Peyer's patch (tissue), 4 donors: Measurements from ENCODE around the gene COL24A1. TPM values are rescaled to one million over a fixed set of nuclear protein-coding genes. Genes with fewer than 3 reads are reported as not detected.

Source experiments
- DNase-seq, 3 donors: peaks; one replicate each; pipeline ENCODE4 v3.0.0-alpha.2; 2017 to 2019
- H3K27ac ChIP-seq, 4 donors: fragments of 200-600 bp; sonication (generic); one replicate each; pipeline ENCODE4 v1.5.1; 2016 to 2019
- H3K27me3 ChIP-seq, 2 donors: fragments of 200-600 bp; sonication (generic); one replicate each; pipeline ENCODE4 v1.5.1; 2019
- H3K36me3 ChIP-seq, 3 donors: fragments of 200-600 bp; sonication (generic); one replicate each; pipeline ENCODE4 v1.5.1; 2016 to 2019
- H3K4me1 ChIP-seq, 4 donors: fragments of 200-600 bp; sonication (generic); one replicate each; pipeline ENCODE4 v1.5.1; 2016 to 2019
- H3K4me3 ChIP-seq, 4 donors: fragments of 200-600 bp; sonication (generic); 1 replicate in 3 of 4; 2 replicates in 1 of 4; pipeline ENCODE4 v1.5.1; 2016 to 2019; ENCODE audit warnings: mild to moderate bottlenecking in 1 of 4
- H3K9me3 ChIP-seq, 4 donors: fragments of 200-600 bp; sonication (generic); one replicate each; pipeline ENCODE4 v1.5.1; 2016 to 2019; ENCODE audit warnings: mild to moderate bottlenecking in 1 of 4
- POLR2A ChIP-seq, 2 donors: fragments of 450-650 bp; IDR thresholded peaks; one replicate each; pipeline ENCODE4 v1.5.1; 2017; ENCODE audit warnings: antibody characterized with exemption in 2 of 2, mild to moderate bottlenecking in 2 of 2, moderate library complexity in 2 of 2
- total RNA-seq, 4 donors: library from RNA; depleted of rRNA; stranded (reverse); fragments of >200 nt; gene quantifications; one replicate each; pipeline ENCODE4 v1.1.0, GENCODE V29; 2016
- TF ChIP-seq, protein P1 (sequence below), 6 experiments: fragments of 450-650 bp in 4 of 6; fragments of 200-600 bp in 2 of 6; sonication (generic) in 1 of 6; IDR thresholded peaks; one replicate each; pipeline ENCODE4 v1.5.1; 2017 to 2019; ENCODE audit warnings: antibody characterized with exemption in 6 of 6, mild to moderate bottlenecking in 3 of 6, moderate library complexity in 1 of 6

Gene COL24A1
- total RNA-seq, 4 donors from 2014 or later, result 0.18 to 3.3 (median 0.34) TPM

DNA sequence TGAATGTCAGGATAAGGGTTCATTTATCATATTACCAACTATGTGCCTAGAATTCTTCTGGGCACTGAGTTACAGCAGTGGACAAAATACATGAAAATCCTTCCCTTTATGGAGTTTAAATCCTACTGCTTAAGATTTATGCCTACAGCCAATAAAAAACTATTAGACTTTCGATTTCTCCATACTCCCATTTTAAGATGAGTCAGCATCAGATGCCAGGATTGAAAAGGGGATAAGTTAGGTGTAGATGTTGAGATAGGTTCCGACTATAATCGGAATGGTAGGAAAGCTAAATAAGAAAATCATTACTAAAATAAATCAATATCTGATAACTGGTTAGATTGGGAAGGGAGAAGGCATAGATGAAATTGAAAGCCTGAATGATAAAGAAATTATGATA, 3.2 kb upstream of the COL24A1 start:
- Histone ChIP-seq H3K27me3 (no peaks in the 10 kb centered on the region), H3K4me1 (no peaks in the 10 kb centered on the region), H3K9me3 (peaks cover 0 to 4% (median 0%) of the 10 kb centered on the region in 4 donors), H3K27ac (no peak overlapping the region), H3K4me3 (no peak overlapping the region), H3K36me3 (no peaks in the 10 kb centered on the region)
- DNase-seq, result no peak
- TF ChIP-seq, protein P1, sequence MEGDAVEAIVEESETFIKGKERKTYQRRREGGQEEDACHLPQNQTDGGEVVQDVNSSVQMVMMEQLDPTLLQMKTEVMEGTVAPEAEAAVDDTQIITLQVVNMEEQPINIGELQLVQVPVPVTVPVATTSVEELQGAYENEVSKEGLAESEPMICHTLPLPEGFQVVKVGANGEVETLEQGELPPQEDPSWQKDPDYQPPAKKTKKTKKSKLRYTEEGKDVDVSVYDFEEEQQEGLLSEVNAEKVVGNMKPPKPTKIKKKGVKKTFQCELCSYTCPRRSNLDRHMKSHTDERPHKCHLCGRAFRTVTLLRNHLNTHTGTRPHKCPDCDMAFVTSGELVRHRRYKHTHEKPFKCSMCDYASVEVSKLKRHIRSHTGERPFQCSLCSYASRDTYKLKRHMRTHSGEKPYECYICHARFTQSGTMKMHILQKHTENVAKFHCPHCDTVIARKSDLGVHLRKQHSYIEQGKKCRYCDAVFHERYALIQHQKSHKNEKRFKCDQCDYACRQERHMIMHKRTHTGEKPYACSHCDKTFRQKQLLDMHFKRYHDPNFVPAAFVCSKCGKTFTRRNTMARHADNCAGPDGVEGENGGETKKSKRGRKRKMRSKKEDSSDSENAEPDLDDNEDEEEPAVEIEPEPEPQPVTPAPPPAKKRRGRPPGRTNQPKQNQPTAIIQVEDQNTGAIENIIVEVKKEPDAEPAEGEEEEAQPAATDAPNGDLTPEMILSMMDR (IDR thresholded peaks at IDR 0.05), result no peak
- no peak for TF ChIP-seq POLR2A (IDR thresholded peaks at IDR 0.05)

DNA sequence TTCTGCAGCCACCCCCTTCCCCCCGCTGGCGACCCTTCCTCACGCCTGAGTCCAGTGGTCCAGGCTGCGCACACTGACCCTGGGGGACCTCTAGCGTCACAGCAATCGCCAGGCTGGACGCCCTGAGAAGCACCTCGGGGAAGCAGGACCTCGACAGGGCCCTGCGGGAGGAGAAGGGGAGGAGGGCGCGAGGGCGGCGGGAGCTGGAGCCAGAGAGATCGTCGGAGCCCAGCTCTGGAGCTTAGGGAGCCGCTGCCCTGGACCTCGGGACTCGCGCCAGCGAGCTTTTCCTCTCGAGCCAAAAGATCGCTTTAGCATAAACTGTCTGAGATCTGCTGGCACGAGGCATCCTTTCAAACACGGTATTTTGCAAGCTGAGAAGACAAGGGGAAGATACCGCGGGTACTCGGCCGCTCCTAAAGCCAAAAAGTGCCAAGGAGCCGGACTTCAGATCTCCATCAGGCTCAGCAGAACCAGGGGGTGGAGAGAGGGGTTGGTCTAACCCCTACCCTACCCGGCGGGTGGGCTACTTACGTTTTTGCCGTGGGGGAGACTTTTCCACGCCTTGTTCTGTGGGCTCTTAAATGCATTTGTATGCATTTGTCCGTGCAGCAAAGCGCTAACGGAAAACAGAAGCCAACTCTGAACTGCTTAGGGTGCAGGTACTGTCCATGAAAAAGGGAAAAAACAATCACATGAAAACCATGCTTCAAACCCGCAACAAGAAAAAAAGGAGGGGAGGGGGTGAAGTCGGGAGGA, 586 bp downstream of the COL24A1 start:
- Histone ChIP-seq H3K36me3 (no peaks in the 10 kb centered on the region), H3K9me3 (peaks cover 0 to 4% (median 0%) of the 10 kb centered on the region in 4 donors), H3K4me1 (no peaks in the 10 kb centered on the region), H3K27ac (peak overlapping the region in 2 of 4 donors; percentile 21 to 71), H3K4me3 (peak overlapping the region in 3 of 4 donors; percentile 1 to 42 (median 35)), H3K27me3 (no peaks in the 10 kb centered on the region)
- TF ChIP-seq, protein P1 (IDR thresholded peaks at IDR 0.05), result no peak
- no peak for TF ChIP-seq POLR2A (IDR thresholded peaks at IDR 0.05)
- peak in 1 of 3 donors; percentile 45 for DNase-seq

DNA sequence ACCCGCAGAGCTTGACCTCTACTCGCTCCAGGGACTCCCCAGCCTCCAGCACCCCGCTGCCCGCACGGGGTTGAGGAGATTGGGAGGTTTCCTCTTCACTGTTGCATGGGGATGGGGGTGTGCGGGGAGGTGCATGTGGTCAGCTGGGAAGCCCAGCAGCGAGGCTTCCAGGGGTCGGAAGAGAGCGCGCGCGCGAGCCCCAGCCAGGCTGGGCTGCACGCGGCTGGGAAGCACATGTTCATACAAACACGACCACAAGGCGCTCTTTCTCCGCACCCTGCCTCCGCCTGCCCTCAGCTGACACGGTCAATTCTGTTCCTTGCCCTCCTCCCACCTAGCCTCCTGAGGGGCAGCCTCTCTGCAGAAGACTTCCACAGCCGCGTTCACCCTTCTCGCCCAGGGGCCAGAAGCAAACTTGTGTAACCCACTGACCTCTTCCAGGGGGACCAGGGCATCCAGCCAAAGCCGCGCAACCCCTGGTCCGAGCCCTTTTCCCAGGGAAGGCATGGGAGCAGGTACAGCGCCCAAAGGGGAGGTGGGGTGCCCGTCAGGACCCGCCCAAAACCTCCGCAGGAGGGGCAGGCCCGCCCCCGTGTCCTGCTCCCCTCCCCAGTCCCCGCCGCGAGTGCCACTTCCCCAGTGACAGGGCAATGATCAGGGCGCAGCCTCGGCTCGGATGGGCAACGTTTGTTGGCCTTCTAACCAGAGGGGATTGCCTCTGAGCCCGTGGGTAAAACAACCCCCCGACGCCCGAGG, 1.3 kb downstream of the COL24A1 start:
- peak in 1 of 3 donors; percentile 48 for DNase-seq
- H3K36me3 ChIP-seq, result no peaks in the 10 kb centered on the region
- no peaks in the 10 kb centered on the region for H3K27me3 ChIP-seq
- peak overlapping the region in 1 of 4 donors; percentile 8 for H3K27ac ChIP-seq
- TF ChIP-seq POLR2A (IDR thresholded peaks at IDR 0.05), result no peak
- TF ChIP-seq, protein P1 (IDR thresholded peaks at IDR 0.05), result no peak
- peak overlapping the region in 3 of 4 donors; percentile 1 to 42 (median 35) for H3K4me3 ChIP-seq
- H3K4me1 ChIP-seq, result no peaks in the 10 kb centered on the region
- peaks cover 0 to 4% (median 0%) of the 10 kb centered on the region in 4 donors for H3K9me3 ChIP-seq

DNA sequence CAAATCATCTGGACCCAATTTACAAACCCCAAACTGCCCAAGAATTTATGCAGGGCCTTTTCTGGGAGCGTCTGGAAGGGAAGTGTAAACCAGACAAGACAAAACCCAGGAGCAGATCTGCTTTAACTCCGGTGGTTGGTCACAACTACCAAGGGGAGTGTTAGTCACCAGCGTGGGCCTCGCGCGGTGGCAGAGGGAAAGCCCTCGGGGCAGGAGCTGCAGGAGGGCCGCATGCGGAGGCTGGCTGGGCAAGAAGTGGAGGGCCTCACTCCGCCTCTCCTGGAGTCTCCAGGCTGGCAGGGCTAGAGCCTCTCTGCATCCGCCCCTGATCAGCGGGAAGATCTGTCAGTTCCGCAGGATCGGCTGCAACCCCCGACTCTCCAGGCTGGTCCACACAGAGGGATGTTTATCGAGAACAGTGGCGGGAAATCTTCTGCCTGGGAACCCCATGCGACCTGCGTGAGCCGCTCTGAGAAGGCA, 2.0 kb downstream of the COL24A1 start:
- Histone ChIP-seq H3K27me3 (no peaks in the 10 kb centered on the region), H3K4me3 (peak overlapping the region in 1 of 4 donors; percentile 42), H3K4me1 (no peaks in the 10 kb centered on the region), H3K27ac (peak overlapping the region in 1 of 4 donors; percentile 8), H3K9me3 (peaks cover 0 to 4% (median 0%) of the 10 kb centered on the region in 4 donors), H3K36me3 (no peaks in the 10 kb centered on the region)
- TF ChIP-seq, protein P1 (IDR thresholded peaks at IDR 0.05), result no peak
- no peak for TF ChIP-seq POLR2A (IDR thresholded peaks at IDR 0.05)
- DNase-seq, result peak in 1 of 3 donors; percentile 49

DNA sequence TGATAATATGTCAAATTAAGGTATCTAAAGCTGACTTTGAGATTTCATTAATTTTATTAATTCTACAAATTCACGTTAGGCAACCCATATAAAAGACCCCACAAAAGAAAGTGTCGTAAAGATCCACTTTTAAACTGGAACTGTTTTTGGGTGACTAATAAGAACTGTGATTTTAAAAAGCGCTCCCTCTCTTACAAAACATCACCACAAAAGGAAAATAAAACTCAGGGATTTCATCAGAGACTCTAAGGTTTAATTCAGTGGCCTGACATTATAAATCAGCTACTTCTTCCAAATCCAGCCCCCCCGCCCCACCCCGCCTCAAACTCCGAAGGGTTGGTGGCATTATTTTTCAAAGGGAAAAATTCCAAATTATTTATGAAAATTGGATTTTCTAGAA, 2.7 kb downstream of the COL24A1 start:
- TF ChIP-seq, protein P1 (IDR thresholded peaks at IDR 0.05), result no peak
- no peak for TF ChIP-seq POLR2A (IDR thresholded peaks at IDR 0.05)
- Histone ChIP-seq H3K9me3 (peaks cover 0 to 4% (median 0%) of the 10 kb centered on the region in 4 donors), H3K4me1 (no peaks in the 10 kb centered on the region), H3K27me3 (no peaks in the 10 kb centered on the region), H3K36me3 (no peaks in the 10 kb centered on the region), H3K27ac (no peak overlapping the region), H3K4me3 (no peak overlapping the region)
- DNase-seq, result no peak
